Stimulated activated naive CD8-positive, alpha-beta T cell treated with anti-CD3 and anti-CD28 coated beads, Interleukin-15, Interleukin-2, amounts not matched to agents 100 U/mL and 50 U/mL, for 24 hours (primary cell): ENCODE measurements around the gene ARHGEF7.

Experiments
- ATAC-seq: fragments of 150-1000 bp; cut with Tn5 transposase; one replicate; pipeline ENCODE4 v1.10.0; 2021
- DNase-seq: peaks from one replicate; pipeline ENCODE4 v3.0.0; 2021

ARHGEF7 gene

GRCh38 chr13:111346101-111346680 is 231.1 kb downstream of the ARHGEF7 start:
- ATAC-seq (no peak), DNase-seq (no peak)

- DNase-seq (no peak), ATAC-seq (no peak)
These were observed 232.3 kb downstream of the ARHGEF7 start for GRCh38 chr13:111347438-111347837.

GRCh38 chr13:111353508-111353907 is 238.4 kb downstream of the ARHGEF7 start:
- no peak for DNase-seq
- no peak for ATAC-seq

GRCh38 chr13:111354789-111355188 is 239.7 kb downstream of the ARHGEF7 start:
- no peak for DNase-seq
- no peak for ATAC-seq
